ENCODE data around the gene KCNA3.

The KCNA3 gene

GRCh38 chr1:110638058-110638457, 36.7 kb downstream of the KCNA3 start:
- no peak for DNase-seq (ENCODE audit: low spot score)

GRCh38 chr1:110637475-110637874, 37.3 kb downstream of the KCNA3 start:
- DNase-seq (ENCODE audit: low spot score): no peak

GRCh38 chr1:110636149-110636935, 38.4 kb downstream of the KCNA3 start:
- DNase-seq (ENCODE audit: low spot score): no peak

GRCh38 chr1:110635434-110635833, 39.3 kb downstream of the KCNA3 start:
- DNase-seq (ENCODE audit: low spot score): no peak

GRCh38 chr1:110634455-110635311, 40.1 kb downstream of the KCNA3 start:
- DNase-seq (ENCODE audit: low spot score): no peak

GRCh38 chr1:110634086-110634454, 40.7 kb downstream of the KCNA3 start:
- no peak for DNase-seq (ENCODE audit: low spot score)

GRCh38 chr1:110633646-110634030, 41.1 kb downstream of the KCNA3 start:
- DNase-seq (ENCODE audit: low spot score): no peak

- DNase-seq (ENCODE audit: low spot score): no peak
These were observed 42.7 kb downstream of the KCNA3 start for GRCh38 chr1:110631836-110632620.

- DNase-seq (ENCODE audit: low spot score): peak; percentile 69
These were observed 43.7 kb downstream of the KCNA3 start for GRCh38 chr1:110630839-110631663.

- no peak for DNase-seq (ENCODE audit: low spot score)
These were observed 46.2 kb downstream of the KCNA3 start for GRCh38 chr1:110628323-110629105.

- DNase-seq (ENCODE audit: low spot score): no peak
These were observed 47.0 kb downstream of the KCNA3 start for GRCh38 chr1:110627764-110628163.

GRCh38 chr1:110626889-110627288, 47.9 kb downstream of the KCNA3 start:
- no peak for DNase-seq (ENCODE audit: low spot score)

All from LoVo (cell line).